Ammon's horn (tissue), 1 donor: ENCODE results near the gene RIOK1.
"Not testable (repeated sequence)": the region's sequence is repeated elsewhere in the genome, so short reads cannot be mapped to it uniquely, and the experiment has no call there.

Source experiments
- DNase-seq: peaks from one replicate; pipeline ENCODE4 v3.0.0-alpha.2; 2016; ENCODE audit warnings: low spot score

RIOK1 gene

GRCh38 chr6:7441048-7441775 is 51.6 kb downstream of the RIOK1 start:
- DNase-seq: no peak

GRCh38 chr6:7442467-7442866 is 52.9 kb downstream of the RIOK1 start:
- DNase-seq: no peak

- no peak for DNase-seq
Observed at GRCh38 chr6:7445101-7445500, 55.5 kb downstream of the RIOK1 start.

GRCh38 chr6:7445885-7446461 is 56.4 kb downstream of the RIOK1 start:
- DNase-seq: no peak

GRCh38 chr6:7446619-7447325 is 57.2 kb downstream of the RIOK1 start:
- no peak for DNase-seq

GRCh38 chr6:7448232-7448631 is 58.6 kb downstream of the RIOK1 start:
- DNase-seq: no peak

GRCh38 chr6:7449018-7449417 is 59.4 kb downstream of the RIOK1 start:
- DNase-seq: no peak

GRCh38 chr6:7451326-7451725 is 61.7 kb downstream of the RIOK1 start:
- DNase-seq: no peak

GRCh38 chr6:7452898-7453297 is 63.3 kb downstream of the RIOK1 start:
- DNase-seq: no peak

- DNase-seq: no peak
Observed at GRCh38 chr6:7454696-7455358, 65.2 kb downstream of the RIOK1 start.

GRCh38 chr6:7456302-7456701 is 66.7 kb downstream of the RIOK1 start:
- DNase-seq: not testable (repeated sequence)

GRCh38 chr6:7461416-7461815 is 71.8 kb downstream of the RIOK1 start:
- no peak for DNase-seq

- no peak for DNase-seq
Observed at GRCh38 chr6:7463785-7464184, 74.2 kb downstream of the RIOK1 start.

- no peak for DNase-seq
Observed at GRCh38 chr6:7467007-7467897, 77.6 kb downstream of the RIOK1 start.
